OCI-LY7 (cell line): ENCODE data around the gene RSPH1. TPM values are rescaled to one million over a fixed set of nuclear protein-coding genes. Genes with fewer than 3 reads are reported as not detected.

Experiments used
- BruUV-seq: library from RNA; stranded (reverse); fragments of 400-500 nt; replicated peaks from 2 replicates; lab custom pipeline; 2021; lab: Mats Ljungman, UMichigan
- CTCF ChIA-PET: fragments of 300-600 bp; sonication (Branson Sonifier 250); formaldehyde crosslinking; loops from one replicate; lab custom pipeline; 2022; ENCODE audit warnings: antibody characterized with exemption; ENCODE audit not compliant: unreplicated experiment; lab: Charles Lee
- POLR2A ChIA-PET: fragments of 300-600 bp; sonication (Branson Sonifier 250); formaldehyde crosslinking; loops from one replicate; lab custom pipeline; 2022; ENCODE audit warnings: antibody characterized with exemption; lab: Charles Lee
- DNase-seq: peaks from one replicate; pipeline ENCODE4 v3.0.0-alpha.2; 2015; ENCODE audit warnings: low spot score
- H2AFZ ChIP-seq: fragments of 200-600 bp; sonication (generic), shearing (Covaris generic); 2 replicates; pipeline ENCODE4 v1.6.1; 2014; ENCODE audit warnings: mild to moderate bottlenecking, antibody characterized with exemption, low read length, moderate library complexity
- H3K27ac ChIP-seq: fragments of 200-600 bp; sonication (generic); 2 replicates; pipeline ENCODE4 v1.5.1; 2014; ENCODE audit warnings: mixed run types, low read depth, mild to moderate bottlenecking, moderate library complexity, low read length, inconsistent platforms; ENCODE audit not compliant: poor library complexity, severe bottlenecking
- H3K36me3 ChIP-seq: fragments of 200-600 bp; sonication (generic); 2 replicates; pipeline ENCODE4 v1.6.1; 2014; ENCODE audit warnings: mild to moderate bottlenecking, antibody characterized with exemption, low read length, moderate library complexity, mixed read lengths; ENCODE audit not compliant: insufficient read depth
- H3K4me1 ChIP-seq: fragments of 200-600 bp; sonication (generic); 2 replicates; pipeline ENCODE4 v1.5.1; 2014; ENCODE audit warnings: mild to moderate bottlenecking, low read length; ENCODE audit not compliant: insufficient read depth, poor library complexity, severe bottlenecking
- H3K4me2 ChIP-seq: fragments of 200-600 bp; sonication (generic); 2 replicates; pipeline ENCODE4 v1.6.1; 2014; ENCODE audit warnings: mild to moderate bottlenecking, low read length
- H3K4me3 ChIP-seq: fragments of 200-600 bp; sonication (generic); 2 replicates; pipeline ENCODE4 v1.5.1; 2014; ENCODE audit warnings: mild to moderate bottlenecking, low read depth, low read length; ENCODE audit not compliant: poor library complexity, severe bottlenecking
- H3K79me2 ChIP-seq: fragments of 200-600 bp; sonication (generic); 2 replicates; pipeline ENCODE4 v1.6.1; 2016; ENCODE audit warnings: low read depth, mild to moderate bottlenecking, low read length, moderate library complexity, mixed read lengths; ENCODE audit not compliant: insufficient read depth
- H3K9me2 ChIP-seq: fragments of 200-600 bp; sonication (generic); 2 replicates; pipeline ENCODE4 v1.6.1; 2016; ENCODE audit warnings: mild to moderate bottlenecking, low read length, mixed read lengths; ENCODE audit not compliant: insufficient read depth
- H3K9me3 ChIP-seq: fragments of 200-600 bp; sonication (generic); 2 replicates; pipeline ENCODE4 v1.6.1; 2014; ENCODE audit warnings: mild to moderate bottlenecking, mixed run types, low read length, mixed read lengths
- H4K20me1 ChIP-seq: fragments of 200-600 bp; sonication (generic); 2 replicates; pipeline ENCODE4 v1.6.1; 2014; ENCODE audit warnings: mild to moderate bottlenecking, antibody characterized with exemption, low read length, moderate library complexity, mixed read lengths; ENCODE audit not compliant: insufficient read depth
- EZH2phosphoT487 ChIP-seq: fragments of 200-600 bp; sonication (generic); IDR thresholded peaks from 2 replicates; pipeline ENCODE4 v1.6.1; 2018; ENCODE audit warnings: low read depth, borderline replicate concordance, mild to moderate bottlenecking, mixed run types, antibody characterized with exemption, low read length, moderate library complexity, mixed read lengths
- intact Hi-C: fragments of 100-400 bp; cut with micrococcal nuclease; formaldehyde crosslinking; loops from one replicate; pipeline ENCODE4 v1.10.0; 2022; ENCODE audit not compliant: unreplicated experiment
- total RNA-seq, 2 experiments: library from RNA; depleted of rRNA in 1 of 2; stranded (reverse); fragments of >200 nt in 1 of 2; shearing (Covaris generic) in 1 of 2; gene quantifications; 2 replicates each; pipeline ENCODE4 v1.2.3, GENCODE V29; 2014 to 2022
- TF ChIP-seq, protein P1 (sequence below): fragments of 200-600 bp; sonication (generic); conservative IDR thresholded peaks from 2 replicates; pipeline ENCODE4 v1.5.1; 2014; ENCODE audit warnings: mild to moderate bottlenecking, antibody characterized with exemption, low read length, moderate library complexity, mixed read lengths

Gene RSPH1
- total RNA-seq, 2 experiments from 2014 or later: 1.9 to 2.5 TPM

DNA sequence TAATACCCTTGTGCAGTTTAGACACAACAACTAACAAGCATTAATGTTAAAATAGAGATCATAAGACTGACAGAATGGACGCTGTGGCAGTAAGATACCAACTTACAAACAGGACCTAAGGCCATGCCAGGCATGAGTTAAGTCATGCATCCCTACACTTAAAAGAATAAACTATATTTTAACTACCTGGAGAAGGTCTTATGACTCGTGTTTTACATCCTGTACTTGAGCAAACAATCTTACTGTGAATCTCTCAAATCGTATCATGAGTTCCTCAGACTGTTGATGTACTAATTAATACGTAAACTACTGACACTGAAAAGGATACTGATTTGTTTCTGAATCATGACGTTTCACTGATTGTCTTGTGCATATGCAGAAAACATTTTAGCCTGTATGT is 2.0 kb upstream of the RSPH1 start:
- CTCF ChIA-PET: no interaction called here
- H3K4me3 ChIP-seq: no peak overlapping the region
- no peak overlapping the region for H2AFZ ChIP-seq
- no TSS peak for BruUV-seq
- H3K79me2 ChIP-seq: no peaks in the 10 kb centered on the region
- TF ChIP-seq EZH2phosphoT487: no peak
- TF ChIP-seq, protein P1, sequence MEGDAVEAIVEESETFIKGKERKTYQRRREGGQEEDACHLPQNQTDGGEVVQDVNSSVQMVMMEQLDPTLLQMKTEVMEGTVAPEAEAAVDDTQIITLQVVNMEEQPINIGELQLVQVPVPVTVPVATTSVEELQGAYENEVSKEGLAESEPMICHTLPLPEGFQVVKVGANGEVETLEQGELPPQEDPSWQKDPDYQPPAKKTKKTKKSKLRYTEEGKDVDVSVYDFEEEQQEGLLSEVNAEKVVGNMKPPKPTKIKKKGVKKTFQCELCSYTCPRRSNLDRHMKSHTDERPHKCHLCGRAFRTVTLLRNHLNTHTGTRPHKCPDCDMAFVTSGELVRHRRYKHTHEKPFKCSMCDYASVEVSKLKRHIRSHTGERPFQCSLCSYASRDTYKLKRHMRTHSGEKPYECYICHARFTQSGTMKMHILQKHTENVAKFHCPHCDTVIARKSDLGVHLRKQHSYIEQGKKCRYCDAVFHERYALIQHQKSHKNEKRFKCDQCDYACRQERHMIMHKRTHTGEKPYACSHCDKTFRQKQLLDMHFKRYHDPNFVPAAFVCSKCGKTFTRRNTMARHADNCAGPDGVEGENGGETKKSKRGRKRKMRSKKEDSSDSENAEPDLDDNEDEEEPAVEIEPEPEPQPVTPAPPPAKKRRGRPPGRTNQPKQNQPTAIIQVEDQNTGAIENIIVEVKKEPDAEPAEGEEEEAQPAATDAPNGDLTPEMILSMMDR: no peak
- H3K9me3 ChIP-seq: no peaks in the 10 kb centered on the region
- no peak for DNase-seq
- H4K20me1 ChIP-seq: no peaks in the 10 kb centered on the region
- H3K27ac ChIP-seq: no peak overlapping the region
- H3K36me3 ChIP-seq: no peaks in the 10 kb centered on the region
- H3K4me2 ChIP-seq: no peak overlapping the region
- intact Hi-C loops: no loop called here
- H3K9me2 ChIP-seq: no peaks in the 10 kb centered on the region
- POLR2A ChIA-PET: interaction anchor here (1.5 kb wide), 1 partner anchor 38 kb away, joined by 4 read pairs; no protein-coding TSS in a partner anchor
- peaks cover 7% of the 10 kb centered on the region for H3K4me1 ChIP-seq

DNA sequence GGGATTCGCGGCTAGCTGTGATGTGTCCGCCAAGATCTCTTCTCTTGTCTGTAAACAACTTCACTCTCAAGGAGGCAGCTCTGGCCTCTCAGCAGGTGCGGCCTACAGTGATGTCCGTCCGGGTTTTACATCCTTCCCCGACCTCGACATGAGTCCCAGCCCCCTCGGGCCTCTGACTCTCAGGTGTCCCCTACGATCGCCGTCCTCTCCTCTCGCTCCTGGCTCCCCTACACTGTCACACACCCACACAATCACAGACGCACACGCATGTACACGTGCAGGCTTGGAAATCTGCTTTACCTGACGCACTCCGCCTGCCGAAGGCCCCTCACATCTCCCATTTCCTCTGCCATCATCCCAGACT is 797 bp upstream of the RSPH1 start:
- H3K9me3 ChIP-seq: no peaks in the 10 kb centered on the region
- POLR2A ChIA-PET: interaction anchor here (1.0 kb wide), 1 partner anchor 31 kb away, joined by 3 read pairs; no protein-coding TSS in a partner anchor
- no peaks in the 10 kb centered on the region for H3K36me3 ChIP-seq
- intact Hi-C loops: loop anchor here (1.0 to 2.0 kb wide), 2 partner anchors 36 to 38 kb away; no protein-coding TSS in a partner anchor
- peak overlapping the region; percentile 75 for H3K4me3 ChIP-seq
- H3K4me2 ChIP-seq: peak overlapping the region; percentile 96
- H3K27ac ChIP-seq: no peak overlapping the region
- CTCF ChIA-PET: no interaction called here
- TF ChIP-seq, protein P1: no peak
- no peak for TF ChIP-seq EZH2phosphoT487
- BruUV-seq: TSS peak; percentile 84
- H3K79me2 ChIP-seq: no peaks in the 10 kb centered on the region
- peaks cover 16% of the 10 kb centered on the region for H3K4me1 ChIP-seq
- no peaks in the 10 kb centered on the region for H4K20me1 ChIP-seq
- H3K9me2 ChIP-seq: no peaks in the 10 kb centered on the region
- peak overlapping the region; percentile 72 for H2AFZ ChIP-seq
- no peak for DNase-seq

DNA sequence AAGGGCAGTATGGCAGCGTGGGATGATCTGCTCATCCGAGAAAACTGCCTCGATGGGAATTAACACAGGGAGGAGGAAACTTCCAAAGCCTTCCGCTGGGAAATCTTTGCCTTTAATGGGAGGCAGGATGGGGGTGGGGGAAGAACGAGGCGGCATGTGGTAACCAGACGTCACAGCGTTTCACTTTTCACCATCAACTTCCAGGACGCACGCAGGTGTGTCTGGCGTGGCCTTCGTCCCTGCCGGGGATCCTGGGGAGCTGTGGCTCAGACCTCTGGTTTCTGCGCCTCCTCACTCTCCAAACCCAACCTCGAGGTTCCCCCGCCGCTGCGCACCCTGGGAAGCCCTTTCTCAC is 282 bp downstream of the RSPH1 start:
- Histone ChIP-seq H3K4me1 (peaks cover 19% of the 10 kb centered on the region), H2AFZ (peak overlapping the region; percentile 29; the same call in 1 of the 2 replicates)

More for the DNA sequence above, 282 bp downstream of the RSPH1 start:
- Histone ChIP-seq H3K9me2 (no peaks in the 10 kb centered on the region), H3K36me3 (no peaks in the 10 kb centered on the region), H3K4me3 (peak overlapping the region; percentile 75), H3K27ac (no peak overlapping the region), H3K4me2 (peak overlapping the region; percentile 88), H3K79me2 (no peaks in the 10 kb centered on the region), H4K20me1 (no peaks in the 10 kb centered on the region), H3K9me3 (no peaks in the 10 kb centered on the region)
- POLR2A ChIA-PET: no interaction called here
- intact Hi-C loops: loop anchor here (1.0 to 2.0 kb wide), 2 partner anchors 35 to 40 kb away; no protein-coding TSS in a partner anchor
- CTCF ChIA-PET: no interaction called here
- BruUV-seq: no TSS peak
- TF ChIP-seq, protein P1: no peak
- TF ChIP-seq EZH2phosphoT487: no peak
- no peak for DNase-seq
